HepG2 (cell line): ENCODE measurements around the gene SEC14L6. TPM values are rescaled to one million over a fixed set of nuclear protein-coding genes. Genes with fewer than 3 reads are reported as not detected.

Experiments used
- ATAC-seq: fragments of 200-7000 bp; cut with Tn5 transposase; 3 replicates; pipeline ENCODE4 v1.9.1; 2020; ENCODE audit warnings: mild to moderate bottlenecking, moderate library complexity
- BruUV-seq: library from RNA; stranded (reverse); fragments of 400-500 nt; replicated peaks from 2 replicates; lab custom pipeline; 2021; lab: Mats Ljungman, UMichigan
- CTCF ChIA-PET: fragments of 300-600 bp; formaldehyde crosslinking; extraction: SDS; loops from one replicate; lab custom pipeline; 2021; ENCODE audit warnings: low total read pairs, inconsistent platforms, low intra/inter-chr PET ratio; lab: Yijun Ruan, JAX
- POLR2A ChIA-PET: fragments of 350-600 bp; sonication (Branson Sonifier 250); formaldehyde crosslinking; loops from one replicate; lab custom pipeline; 2020; ENCODE audit warnings: antibody characterized with exemption, inconsistent platforms; lab: Yijun Ruan, JAX
- DNase-seq: peaks from one replicate; pipeline ENCODE4 v3.0.0-alpha.2; 2015; ENCODE audit warnings: low spot score
- FAIRE-seq: peaks from 3 replicates; lab custom pipeline; 2011; peaks lifted over from hg19 to GRCh38; lab: Jason Lieb, UNC
- H2AFZ ChIP-seq: one replicate; pipeline ENCODE4 v1.6.1; 2011; ENCODE audit warnings: low read length, inconsistent platforms
- H3K27ac ChIP-seq: fragments of 300-600 bp; 3 replicates; pipeline ENCODE4 v1.8.0; 2011; ENCODE audit warnings: mixed run types, mild to moderate bottlenecking, mixed read lengths, low read length, inconsistent platforms; ENCODE audit not compliant: insufficient read depth; ENCODE audit errors: extremely low read length
- H3K27me3 ChIP-seq, 2 experiments: fragments of 200-600 bp in 1 of 2; 2 replicates in 1 of 2; 3 replicates in 1 of 2; pipeline versions ENCODE4 v1.6.0 to v1.8.0; 2011; ENCODE audit warnings: low read length in 2 of 2, mild to moderate bottlenecking in 2 of 2, moderate library complexity in 2 of 2, inconsistent platforms in 1 of 2; ENCODE audit not compliant: insufficient read depth in 2 of 2, control insufficient read depth in 1 of 2
- H3K36me3 ChIP-seq, 2 experiments: fragments of 200-600 bp in 1 of 2; replicated peaks in 1 of 2; 2 replicates in 1 of 2; 3 replicates in 1 of 2; pipeline versions ENCODE4 v1.5.1 to v1.8.0; 2011; ENCODE audit warnings: low read length in 2 of 2, inconsistent platforms in 1 of 2; ENCODE audit not compliant: insufficient read depth in 2 of 2, control insufficient read depth in 1 of 2
- H3K4me1 ChIP-seq: 2 replicates; pipeline ENCODE4 v1.5.1; 2012; ENCODE audit warnings: low read length, inconsistent platforms; ENCODE audit not compliant: insufficient read depth
- H3K4me2 ChIP-seq: 2 replicates; pipeline ENCODE4 v1.6.0; 2011; ENCODE audit warnings: low read depth, low read length, inconsistent platforms
- H3K4me3 ChIP-seq, 3 experiments: fragments of 200-600 bp in 1 of 3; sonication (generic), shearing (Covaris generic) in 1 of 3; replicated peaks in 1 of 3; 2 replicates each; pipeline ENCODE4 v1.5.1; 2011 to 2016; ENCODE audit warnings: low read length in 3 of 3, inconsistent platforms in 2 of 3, low read depth in 2 of 3, mild to moderate bottlenecking in 2 of 3, control low read depth in 1 of 3, mixed read lengths in 1 of 3; ENCODE audit not compliant: insufficient read depth in 1 of 3
- H3K79me2 ChIP-seq: one replicate; pipeline ENCODE4 v1.6.1; 2011; ENCODE audit warnings: low read length, inconsistent platforms; ENCODE audit not compliant: insufficient read depth
- H3K9ac ChIP-seq: 2 replicates; pipeline ENCODE4 v1.6.0; 2011; ENCODE audit warnings: mild to moderate bottlenecking, low read depth, low read length, inconsistent platforms; ENCODE audit not compliant: insufficient read depth
- H3K9me3 ChIP-seq: 2 replicates; pipeline ENCODE4 v1.5.1; 2012; ENCODE audit warnings: mild to moderate bottlenecking, low read length
- H4K20me1 ChIP-seq: 2 replicates; pipeline ENCODE4 v1.6.0; 2011; ENCODE audit warnings: inconsistent platforms, mild to moderate bottlenecking, low read length, moderate library complexity; ENCODE audit not compliant: insufficient read depth
- AKNA ChIP-seq: sonication (generic); formaldehyde crosslinking; IDR thresholded peaks from 2 replicates; pipeline ENCODE4 v1.4.0; 2020; ENCODE audit warnings: missing genetic modification reagents, borderline replicate concordance
- GMEB1 ChIP-seq: sonication (generic); formaldehyde crosslinking; IDR thresholded peaks from 2 replicates; pipeline ENCODE4 v1.5.1; 2020; ENCODE audit warnings: missing genetic modification reagents, mild to moderate bottlenecking, borderline replicate concordance
- IRF2 ChIP-seq: IDR thresholded peaks from 2 replicates; pipeline ENCODE4 v1.6.1; 2018; ENCODE audit warnings: missing genetic modification reagents, missing compliant biosample characterization
- KIAA2018 ChIP-seq: sonication (generic); formaldehyde crosslinking; IDR thresholded peaks from 2 replicates; pipeline ENCODE4 v1.5.0; 2020; ENCODE audit warnings: mild to moderate bottlenecking, missing genetic modification reagents, borderline replicate concordance
- PRPF4 ChIP-seq: fragments of 200-400 bp; formaldehyde crosslinking; IDR thresholded peaks from 2 replicates; pipeline ENCODE4 v1.6.1; 2016; ENCODE audit warnings: low read length, low read depth; ENCODE audit not compliant: poor library complexity, severe bottlenecking
- ZNF225 ChIP-seq: sonication (generic); formaldehyde crosslinking; IDR thresholded peaks from 2 replicates; pipeline ENCODE4 v1.4.0; 2020; ENCODE audit warnings: mild to moderate bottlenecking, missing genetic modification reagents
- WGBS: methylation state at CpG from one replicate; pipeline ENCODE4 v1.1.6; 2017; ENCODE audit warnings: low lambda C conversion rate; 5-methylcytosine and 5-hydroxymethylcytosine counted together
- in situ Hi-C: cut with HindIII; loops from 2 replicates; pipeline ENCODE4 v1.10.0; 2017; ENCODE audit warnings: low pct_unique_long_range_greater_than_20kb; ENCODE audit not compliant: extremely low pct_ligation_motif_present
- intact Hi-C: fragments of 100-400 bp; cut with micrococcal nuclease; formaldehyde crosslinking; loops from one replicate; pipeline ENCODE4 v1.10.0; 2022; ENCODE audit not compliant: unreplicated experiment
- polyA plus RNA-seq, 8 experiments: library from polyadenylated mRNA; depleted of rRNA in 3 of 8; stranded (reverse) in 7 of 8; unstranded in 1 of 8; fragments of >200 nt; fragmentation: Illumina TruSeq in 4 of 8; extraction: Trizol in 4 of 8; gene quantifications; 2 replicates each; pipeline versions ENCODE4 v1.2.1 to v1.2.3, GENCODE V29; 2011 to 2016; ENCODE audit warnings: low read depth in 4 of 8, missing spikeins in 1 of 8, mixed read lengths in 1 of 8; ENCODE audit not compliant: insufficient read depth in 1 of 8
- total RNA-seq, 5 experiments: library from RNA; depleted of rRNA; stranded (reverse); fragments of >200 nt; fragmentation: Illumina TruSeq; extraction: Trizol; gene quantifications; 2 replicates each; pipeline ENCODE4 v1.2.3, GENCODE V29; 2016; ENCODE audit warnings: low read depth in 1 of 5

Gene SEC14L6
- total and polyA plus RNA-seq, 2 of the 13 experiments (the other 11 are each of a cell fraction or from before 2014, with no cell fraction given), result 0.09 to 9.3 TPM

GRCh38 chr22:30535182-30535581, 11.4 kb downstream of the SEC14L6 start:
- no peak overlapping the region for H3K4me3 ChIP-seq
- no peaks in the 10 kb centered on the region for H3K36me3 ChIP-seq
- no peak for FAIRE-seq
- no peak for DNase-seq
- CTCF ChIA-PET, result no interaction called here
- POLR2A ChIA-PET, result no interaction called here
- no TSS peak for BruUV-seq
- TF ChIP-seq PRPF4 (no peak), KIAA2018 (CRISPR knock-in tag) (no peak), ZNF225 (CRISPR knock-in tag) (no peak), GMEB1 (no peak), IRF2 (no peak), AKNA (no peak)
- H4K20me1 ChIP-seq, result no peaks in the 10 kb centered on the region
- no peaks in the 10 kb centered on the region; a peak in 1 of 5 replicates for H3K27me3 ChIP-seq
- no peak overlapping the region for H3K4me2 ChIP-seq
- WGBS, result 96% methylated on average over 4 of the region's 4 CpGs
- no peaks in the 10 kb centered on the region for H3K79me2 ChIP-seq
- H3K9ac ChIP-seq, result no peak overlapping the region
- peaks cover 19% of the 10 kb centered on the region for H3K4me1 ChIP-seq
- H3K27ac ChIP-seq, result no peak overlapping the region
- H3K9me3 ChIP-seq, result no peaks in the 10 kb centered on the region
- in situ Hi-C loops, result no loop called here
- H2AFZ ChIP-seq, result no peak overlapping the region
- intact Hi-C loops, result no loop called here
- no peak for ATAC-seq
